Middle frontal gyrus (tissue), 1 donor: ENCODE data around the gene FAP.

Experiments used
- DNase-seq: peaks from one replicate; pipeline ENCODE4 v3.0.0-alpha.2; 2015; ENCODE audit warnings: low spot score; ENCODE audit errors: extremely low spot score

Gene FAP

GRCh38 chr2:162127422-162127821 is 115.8 kb downstream of the FAP start:
- no peak for DNase-seq

DNA sequence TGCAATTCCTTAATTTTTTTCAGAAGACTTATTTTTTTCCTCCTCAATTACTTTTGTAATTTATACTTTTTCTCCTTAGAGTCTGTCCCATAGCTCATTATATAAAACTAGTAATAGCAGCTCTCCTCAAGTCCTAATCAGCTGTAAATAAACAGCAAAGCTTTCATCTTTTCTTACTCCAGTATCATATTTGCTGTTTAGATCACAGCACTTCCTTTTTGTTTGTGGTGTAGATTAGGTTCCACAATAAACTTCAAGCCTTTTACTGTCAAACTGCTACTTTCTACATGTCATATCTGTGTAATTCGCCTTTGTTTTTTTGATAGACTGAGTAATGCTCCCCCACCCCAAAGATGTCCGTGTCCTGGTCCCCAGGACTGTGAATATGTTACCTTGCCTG is 116.7 kb downstream of the FAP start:
- DNase-seq: no peak

- DNase-seq: peak; percentile 8
Measured at GRCh38 chr2:162126111-162126519, 117.1 kb downstream of the FAP start.

- DNase-seq: no peak
Measured at GRCh38 chr2:162125138-162125537, 118.1 kb downstream of the FAP start.

GRCh38 chr2:162123806-162124758 is 119.2 kb downstream of the FAP start:
- peak; percentile 70 for DNase-seq
